ENCODE measurements around the gene APLF. TPM values are rescaled to one million over a fixed set of nuclear protein-coding genes. Genes with fewer than 3 reads are reported as not detected.

Gene APLF
- total RNA-seq, 1 donor from 2014 or later: 6.4 TPM

GRCh38 chr2:68420254-68420910, 47.0 kb upstream of the APLF start:
- intact Hi-C loops (cut with micrococcal nuclease): no loop called here
- Mint-ChIP-seq H3K27ac (peak overlapping the region; percentile 33), H3K27me3 (no peaks in the 10 kb centered on the region), H3K9me3 (no peaks in the 10 kb centered on the region), H3K36me3 (ENCODE audit: low read depth) (no peaks in the 10 kb centered on the region), H3K4me1 (peaks cover 66% of the 10 kb centered on the region), H3K4me3 (no peak overlapping the region)
- ChIA-PET POLR2A (no interaction called here), CTCF (interaction anchor here (4.0 kb wide), 1 partner anchor 21 kb away, joined by 17 read pairs; no protein-coding TSS in a partner anchor)
- DNase-seq: no peak
- no peak for ATAC-seq (ENCODE audit: low read depth)
- TF ChIP-seq, protein P1, sequence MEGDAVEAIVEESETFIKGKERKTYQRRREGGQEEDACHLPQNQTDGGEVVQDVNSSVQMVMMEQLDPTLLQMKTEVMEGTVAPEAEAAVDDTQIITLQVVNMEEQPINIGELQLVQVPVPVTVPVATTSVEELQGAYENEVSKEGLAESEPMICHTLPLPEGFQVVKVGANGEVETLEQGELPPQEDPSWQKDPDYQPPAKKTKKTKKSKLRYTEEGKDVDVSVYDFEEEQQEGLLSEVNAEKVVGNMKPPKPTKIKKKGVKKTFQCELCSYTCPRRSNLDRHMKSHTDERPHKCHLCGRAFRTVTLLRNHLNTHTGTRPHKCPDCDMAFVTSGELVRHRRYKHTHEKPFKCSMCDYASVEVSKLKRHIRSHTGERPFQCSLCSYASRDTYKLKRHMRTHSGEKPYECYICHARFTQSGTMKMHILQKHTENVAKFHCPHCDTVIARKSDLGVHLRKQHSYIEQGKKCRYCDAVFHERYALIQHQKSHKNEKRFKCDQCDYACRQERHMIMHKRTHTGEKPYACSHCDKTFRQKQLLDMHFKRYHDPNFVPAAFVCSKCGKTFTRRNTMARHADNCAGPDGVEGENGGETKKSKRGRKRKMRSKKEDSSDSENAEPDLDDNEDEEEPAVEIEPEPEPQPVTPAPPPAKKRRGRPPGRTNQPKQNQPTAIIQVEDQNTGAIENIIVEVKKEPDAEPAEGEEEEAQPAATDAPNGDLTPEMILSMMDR (IDR thresholded peaks at IDR 0.05): no peak

DNA sequence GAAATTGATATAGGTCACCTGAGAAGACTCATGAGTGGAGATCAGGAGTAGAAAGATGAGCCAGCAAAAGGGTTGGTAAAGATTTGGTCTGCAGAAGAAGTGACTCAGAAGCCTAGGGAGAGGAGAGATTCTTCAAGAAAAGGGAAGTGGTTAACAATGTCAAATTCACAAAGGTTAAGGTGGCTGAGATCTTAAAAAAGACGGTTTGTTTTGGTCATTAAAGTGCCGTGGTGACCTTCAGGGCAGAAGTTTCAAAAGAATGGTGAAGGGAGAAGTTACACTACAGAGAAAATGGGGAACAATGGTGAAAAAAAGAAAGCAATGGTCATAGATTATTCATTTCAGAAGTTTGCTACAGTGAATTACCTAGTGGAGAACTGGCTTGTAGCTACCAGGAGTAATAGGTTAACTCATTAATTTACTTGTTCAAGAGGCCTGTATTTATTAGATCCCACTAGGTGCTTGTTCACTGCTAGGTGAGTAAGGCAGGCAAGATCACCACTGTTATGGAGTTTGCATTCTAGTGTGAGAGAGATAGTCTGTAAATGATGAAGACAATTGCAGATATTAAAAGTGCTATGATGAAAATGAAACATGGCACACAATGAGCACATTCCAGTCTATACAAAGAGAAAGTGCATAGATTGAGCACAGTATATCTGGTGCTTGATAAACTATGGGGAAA, 43.3 kb upstream of the APLF start:
- H3K27me3 Mint-ChIP-seq: no peaks in the 10 kb centered on the region
- H3K27ac Mint-ChIP-seq: no peak overlapping the region
- intact Hi-C loops (cut with micrococcal nuclease): loop anchor here (1.0 kb wide), 6 partner anchors 8 to 59 kb away; partner anchors contain the start of gene PLEK
- H3K36me3 Mint-ChIP-seq (ENCODE audit: low read depth): no peaks in the 10 kb centered on the region
- peak; percentile 78 for ATAC-seq (ENCODE audit: low read depth)
- DNase-seq: no peak
- TF ChIP-seq, protein P1 (IDR thresholded peaks at IDR 0.05): no peak
- peaks cover 29% of the 10 kb centered on the region for H3K4me1 Mint-ChIP-seq
- CTCF ChIA-PET: interaction anchor here (0.6 to 0.7 kb wide), 2 partner anchors 62 to 225 kb away, joined by 3 read pairs; no protein-coding TSS in a partner anchor
- no peak overlapping the region for H3K4me3 Mint-ChIP-seq
- H3K9me3 Mint-ChIP-seq: no peaks in the 10 kb centered on the region
- POLR2A ChIA-PET: interaction anchor here (0.6 to 1.5 kb wide), 7 partner anchors 13 to 58 kb away, joined by 3 to 10 read pairs (median 6); partner anchors contain the start of genes APLF and FBXO48

GRCh38 chr2:68425503-68425902, 41.9 kb upstream of the APLF start:
- intact Hi-C loops (cut with micrococcal nuclease): no loop called here
- CTCF ChIA-PET: interaction anchor here (1.1 kb wide), 1 partner anchor 16 kb away, joined by 3 read pairs; no protein-coding TSS in a partner anchor
- POLR2A ChIA-PET: interaction anchor here (0.9 to 1.3 kb wide), 3 partner anchors 9 to 60 kb away, joined by 3 read pairs; partner anchors contain the start of gene PLEK

DNA sequence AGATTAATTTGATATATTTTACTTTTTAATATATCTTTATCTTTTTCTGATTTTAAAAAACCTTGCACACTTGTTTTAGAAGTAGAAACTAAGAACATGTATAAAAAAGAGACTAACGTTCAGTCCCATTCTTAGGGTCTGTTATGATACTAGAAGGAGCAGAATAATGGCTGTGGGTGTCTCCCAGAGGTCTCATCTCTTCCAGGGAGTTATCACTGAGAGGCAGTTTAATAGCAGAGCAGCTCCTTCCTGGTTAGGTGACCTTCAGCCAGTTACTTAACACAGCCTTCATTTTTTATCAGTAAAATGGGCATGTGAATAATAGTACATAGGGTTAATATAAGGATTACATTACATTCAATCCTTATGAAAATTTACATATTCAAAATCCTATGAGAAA, 40.9 kb upstream of the APLF start:
- TF ChIP-seq, protein P1 (IDR thresholded peaks at IDR 0.05): no peak
- Mint-ChIP-seq H3K4me1 (peaks cover 13% of the 10 kb centered on the region), H3K27ac (no peak overlapping the region), H3K36me3 (ENCODE audit: low read depth) (no peaks in the 10 kb centered on the region), H3K27me3 (no peaks in the 10 kb centered on the region), H3K9me3 (no peaks in the 10 kb centered on the region), H3K4me3 (no peak overlapping the region)
- DNase-seq (no peak), ATAC-seq (ENCODE audit: low read depth) (no peak)
- intact Hi-C loops (cut with micrococcal nuclease): no loop called here
- CTCF ChIA-PET: interaction anchor here (0.8 to 1.6 kb wide), 6 partner anchors 15 to 305 kb away, joined by 3 to 10 read pairs (median 4); no protein-coding TSS in a partner anchor
- POLR2A ChIA-PET: interaction anchor here (0.5 to 2.3 kb wide), 12 partner anchors 11 to 174 kb away, joined by 3 to 18 read pairs (median 5); partner anchors contain the start of genes PLEK and PPP3R1

More at GRCh38 chr2:68425503-68425902, 41.9 kb upstream of the APLF start:
- H3K27me3 Mint-ChIP-seq: no peaks in the 10 kb centered on the region
- no peak overlapping the region for H3K4me3 Mint-ChIP-seq
- no peak for DNase-seq
- peaks cover 22% of the 10 kb centered on the region for H3K4me1 Mint-ChIP-seq
- H3K36me3 Mint-ChIP-seq (ENCODE audit: low read depth): no peaks in the 10 kb centered on the region
- no peak overlapping the region for H3K27ac Mint-ChIP-seq
- ATAC-seq (ENCODE audit: low read depth): no peak
- no peaks in the 10 kb centered on the region for H3K9me3 Mint-ChIP-seq
- TF ChIP-seq, protein P1 (IDR thresholded peaks at IDR 0.05): no peak
